NK-92 (cell line): Measurements from ENCODE around the gene CX3CR1.
"Not testable (repeated sequence)": the region's sequence is repeated elsewhere in the genome, so short reads cannot be mapped to it uniquely, and the experiment has no call there.

Experiments
- DNase-seq: peaks from one replicate; lab custom pipeline; 2025; ENCODE audit not compliant: unreplicated experiment; lab: John Stamatoyannopoulos, UW

CX3CR1 gene, protein sequence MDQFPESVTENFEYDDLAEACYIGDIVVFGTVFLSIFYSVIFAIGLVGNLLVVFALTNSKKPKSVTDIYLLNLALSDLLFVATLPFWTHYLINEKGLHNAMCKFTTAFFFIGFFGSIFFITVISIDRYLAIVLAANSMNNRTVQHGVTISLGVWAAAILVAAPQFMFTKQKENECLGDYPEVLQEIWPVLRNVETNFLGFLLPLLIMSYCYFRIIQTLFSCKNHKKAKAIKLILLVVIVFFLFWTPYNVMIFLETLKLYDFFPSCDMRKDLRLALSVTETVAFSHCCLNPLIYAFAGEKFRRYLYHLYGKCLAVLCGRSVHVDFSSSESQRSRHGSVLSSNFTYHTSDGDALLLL

DNA sequence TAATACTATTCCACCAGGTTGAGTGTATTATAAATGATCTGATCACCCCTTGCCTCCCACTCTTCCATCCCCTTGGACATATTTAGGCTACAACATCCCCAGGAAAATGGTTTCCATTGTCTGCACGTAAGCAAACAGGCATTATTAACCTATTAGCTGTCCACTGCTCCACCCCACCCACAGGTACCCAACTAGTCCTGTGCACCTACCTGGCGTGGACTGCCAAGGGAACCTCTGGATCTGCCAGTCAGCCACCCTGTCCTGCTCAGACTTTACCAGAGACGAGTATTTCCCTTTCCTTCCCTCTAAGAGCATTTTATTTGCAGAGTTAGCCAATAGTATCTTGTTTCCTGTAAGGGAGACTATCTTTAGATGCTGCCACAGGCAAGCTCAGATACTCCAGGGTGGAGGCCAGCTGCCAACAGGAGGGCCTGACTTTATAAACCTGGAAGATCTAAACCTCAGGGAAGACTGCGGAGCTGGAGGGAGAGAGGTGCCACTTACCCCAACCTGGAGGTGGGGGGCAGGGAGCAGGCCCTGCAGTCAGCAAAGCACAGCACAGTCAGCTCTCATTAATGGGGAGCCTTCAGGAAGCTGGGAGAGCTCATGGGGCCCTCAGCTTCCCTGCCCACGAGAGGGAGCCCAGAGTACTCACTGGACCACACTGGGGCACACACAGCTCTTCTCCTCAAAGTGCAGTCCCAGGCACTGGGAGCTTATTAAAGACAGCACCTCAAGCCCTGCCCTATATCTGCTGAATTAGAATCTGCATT lies at the start of gene CX3CR1:
Gene CX3CR1 (minus strand): TSS at position 292 of the 773 bp plus-strand sequence. CDS start 13,527 bp downstream, outside the sequence.
- DNase-seq = no peak

- no peak for DNase-seq
Observed at GRCh38 chr3:39329493-39329892, 49.7 kb upstream of the CX3CR1 start, which contains the start of gene CCR8. Gene CCR8 (plus strand): TSS chr3:39329709. CDS start chr3:39332332, 2,623 bp downstream.

DNA sequence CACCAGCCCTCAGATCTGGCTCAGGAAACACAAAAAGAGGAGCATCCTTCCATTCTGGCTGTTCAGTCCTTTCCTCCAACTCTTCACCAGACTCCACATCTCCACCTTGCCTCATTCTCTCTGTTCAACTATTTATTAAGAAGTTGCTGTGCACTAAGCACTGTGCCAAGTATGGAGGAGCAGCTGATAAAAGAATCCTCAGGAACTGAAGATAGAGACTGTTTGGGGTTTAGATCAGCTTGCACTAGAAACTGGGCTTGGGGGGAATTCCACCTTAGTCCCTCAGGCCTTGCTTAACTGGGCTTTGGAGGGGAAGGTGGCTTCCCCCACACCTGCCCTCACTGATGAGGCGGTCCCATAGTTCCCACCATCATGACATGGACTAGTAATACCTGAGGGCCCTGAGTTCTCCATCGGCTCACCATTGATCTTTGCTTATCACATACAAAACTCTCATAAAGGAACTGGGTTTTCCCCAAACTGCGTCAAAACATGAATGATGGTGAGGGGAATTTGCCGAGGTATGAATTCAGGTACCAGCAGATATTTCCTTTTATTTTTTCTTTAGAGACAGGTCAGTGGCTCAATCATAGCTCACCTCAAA lies 48.0 kb upstream of the CX3CR1 start:
- no peak for DNase-seq

GRCh38 chr3:39327053-39327745 lies 47.4 kb upstream of the CX3CR1 start:
- DNase-seq = no peak

- DNase-seq = no peak
Observed at GRCh38 chr3:39325236-39325635, 45.4 kb upstream of the CX3CR1 start.

DNA sequence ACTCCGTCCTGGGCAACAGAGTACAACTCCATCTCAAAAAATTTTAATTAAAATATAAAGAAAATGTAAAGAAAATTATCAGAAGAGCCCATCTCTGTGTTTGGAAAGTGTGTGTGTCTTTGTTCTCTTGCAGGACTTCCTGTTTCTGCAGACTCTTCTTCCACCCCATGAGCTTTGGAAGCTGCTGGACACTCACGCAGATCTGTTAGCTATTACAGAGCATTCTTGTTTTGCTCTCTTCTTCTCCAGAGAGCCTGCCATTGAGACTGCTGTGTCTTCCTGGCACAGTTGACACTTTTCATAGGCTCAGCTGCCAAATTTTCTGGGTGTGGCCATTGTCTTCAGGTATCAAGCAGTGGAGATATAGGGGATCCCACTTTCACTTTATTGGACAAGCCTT lies 43.7 kb upstream of the CX3CR1 start:
- DNase-seq = no peak

DNA sequence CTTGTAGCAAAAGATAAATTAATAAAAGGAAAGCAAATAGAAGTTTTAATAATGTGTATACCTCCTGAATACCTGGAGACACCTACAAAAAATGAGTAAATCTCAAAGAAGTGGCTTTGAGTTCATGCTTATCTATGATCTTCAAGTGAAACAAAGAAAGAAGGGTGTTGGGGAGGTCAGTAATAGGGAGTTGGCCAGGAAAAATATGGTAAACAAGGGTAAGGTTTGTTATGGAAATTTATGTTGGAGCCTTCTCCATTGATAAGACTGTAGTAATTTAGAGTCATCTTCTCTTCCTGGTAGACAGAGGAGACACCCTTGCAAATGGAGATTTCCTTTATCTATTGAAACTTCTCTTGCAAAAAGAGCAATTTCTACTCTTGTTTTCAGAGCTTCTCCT lies 43.1 kb upstream of the CX3CR1 start:
- DNase-seq = no peak

GRCh38 chr3:39322209-39322715 lies 42.4 kb upstream of the CX3CR1 start:
- DNase-seq = not testable (repeated sequence)

GRCh38 chr3:39321574-39321983 lies 41.7 kb upstream of the CX3CR1 start:
- not testable (repeated sequence) for DNase-seq

GRCh38 chr3:39319249-39319648 lies 39.4 kb upstream of the CX3CR1 start:
- no peak for DNase-seq

DNA sequence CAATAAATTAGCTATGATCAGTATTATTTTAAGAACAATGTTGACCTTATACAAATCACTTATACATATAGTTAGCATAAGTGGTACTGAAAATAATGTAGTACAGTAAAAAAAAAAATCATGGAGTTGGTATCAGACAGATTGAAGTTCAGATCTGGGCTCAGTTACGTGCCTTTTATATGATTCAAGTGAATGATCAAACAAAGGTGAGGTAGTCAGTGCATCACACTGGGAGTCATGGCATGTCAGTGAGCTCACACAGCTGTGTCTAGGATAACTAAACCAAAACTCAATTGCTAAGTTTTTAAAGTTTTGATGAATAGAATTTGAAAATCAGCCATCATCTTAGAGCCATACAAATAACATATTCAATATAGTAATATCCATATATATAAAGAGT lies 38.5 kb upstream of the CX3CR1 start:
- no peak for DNase-seq

DNA sequence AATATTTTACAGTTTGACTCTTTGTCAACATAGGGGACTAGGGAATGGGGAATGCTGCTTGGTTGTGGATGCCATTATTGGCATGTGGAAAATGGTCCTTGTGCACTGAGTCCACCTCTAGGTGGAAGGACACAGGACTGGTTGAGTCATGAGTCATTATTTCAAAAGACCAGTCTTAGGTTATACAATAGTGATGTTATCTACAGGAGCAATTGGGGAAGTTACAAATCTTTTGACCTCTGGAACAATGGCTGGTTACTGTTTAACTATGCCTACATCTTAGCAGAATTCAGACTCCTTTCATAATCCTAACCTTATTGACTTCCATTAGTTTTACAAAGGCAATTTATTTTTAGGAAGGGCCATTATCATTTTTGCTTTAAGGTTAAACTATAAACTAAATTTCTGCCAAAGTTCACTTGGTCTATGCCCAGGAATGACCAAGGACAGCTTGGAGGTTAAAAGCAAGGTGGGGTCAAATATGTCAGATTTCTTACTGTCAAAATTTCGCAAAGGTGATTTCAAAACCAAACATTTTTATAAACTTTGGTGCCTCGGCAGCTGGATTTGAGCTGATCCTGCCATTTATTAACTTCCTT lies 37.8 kb upstream of the CX3CR1 start:
- no peak for DNase-seq

- no peak for DNase-seq
Observed at GRCh38 chr3:39315420-39315819, 35.6 kb upstream of the CX3CR1 start.

GRCh38 chr3:39313289-39313688 lies 33.5 kb upstream of the CX3CR1 start:
- no peak for DNase-seq

DNA sequence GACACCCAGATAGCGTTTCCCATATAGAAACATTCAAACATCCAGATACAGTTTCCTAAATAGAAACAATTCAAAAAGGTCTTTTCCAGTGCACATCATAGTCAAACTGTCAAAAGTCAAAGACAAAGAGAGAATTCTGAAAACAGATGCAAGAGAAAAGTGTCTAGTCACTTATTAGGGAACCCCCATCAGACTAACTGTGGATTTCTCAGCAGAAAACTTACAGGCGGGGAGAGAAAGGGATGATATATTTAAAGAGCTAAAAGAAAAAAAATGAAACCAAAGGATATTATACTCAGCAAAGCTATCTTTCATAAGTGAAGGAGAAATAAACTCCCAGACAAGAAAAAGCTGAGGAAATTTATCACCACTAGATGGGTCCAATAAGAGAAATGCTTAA lies 22.3 kb upstream of the CX3CR1 start:
- DNase-seq = no peak

- no peak for DNase-seq
Observed at GRCh38 chr3:39299279-39299678, 19.4 kb upstream of the CX3CR1 start.

DNA sequence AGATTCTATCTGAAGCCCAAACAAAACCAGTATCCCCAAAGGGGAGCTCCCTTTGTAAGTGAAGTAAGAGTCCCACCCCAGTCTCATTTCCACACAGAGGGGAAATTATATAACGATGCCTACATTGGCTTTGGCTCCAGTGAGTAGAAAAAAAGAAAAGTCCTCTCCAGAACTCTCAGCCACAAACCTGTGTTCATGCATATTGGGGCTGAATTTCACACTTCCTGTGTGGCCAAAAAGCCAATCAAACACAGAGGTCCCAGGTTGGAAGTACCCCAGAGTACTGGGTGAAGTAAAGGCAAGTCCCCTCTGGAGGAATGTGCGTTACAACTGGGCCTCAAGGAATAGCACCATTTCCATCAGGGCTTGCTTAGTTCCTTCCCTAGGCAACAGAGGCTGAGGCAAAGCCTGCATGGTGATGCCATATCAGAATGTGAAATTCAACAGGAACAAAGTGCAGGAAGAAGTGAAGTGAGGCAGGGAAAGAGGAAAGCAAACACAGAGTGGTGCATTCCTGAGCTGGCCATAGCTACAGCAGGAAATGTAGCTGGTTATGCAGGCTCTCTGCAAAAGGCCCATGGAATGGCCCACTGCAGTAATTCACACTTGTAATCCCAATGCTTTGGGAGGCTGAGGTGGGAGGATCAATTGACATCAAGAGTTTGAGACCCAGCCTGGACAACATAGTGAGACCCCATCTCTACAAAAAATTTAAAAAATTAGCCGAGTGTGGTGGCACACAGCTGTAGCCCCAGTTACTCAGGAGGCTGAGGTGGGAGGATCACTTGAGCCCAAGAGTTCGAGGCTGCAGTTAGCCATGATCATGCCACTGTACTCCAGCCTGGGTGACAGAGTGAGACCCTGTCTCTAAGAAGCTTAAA lies 16.6 kb upstream of the CX3CR1 start:
- DNase-seq = no peak

DNA sequence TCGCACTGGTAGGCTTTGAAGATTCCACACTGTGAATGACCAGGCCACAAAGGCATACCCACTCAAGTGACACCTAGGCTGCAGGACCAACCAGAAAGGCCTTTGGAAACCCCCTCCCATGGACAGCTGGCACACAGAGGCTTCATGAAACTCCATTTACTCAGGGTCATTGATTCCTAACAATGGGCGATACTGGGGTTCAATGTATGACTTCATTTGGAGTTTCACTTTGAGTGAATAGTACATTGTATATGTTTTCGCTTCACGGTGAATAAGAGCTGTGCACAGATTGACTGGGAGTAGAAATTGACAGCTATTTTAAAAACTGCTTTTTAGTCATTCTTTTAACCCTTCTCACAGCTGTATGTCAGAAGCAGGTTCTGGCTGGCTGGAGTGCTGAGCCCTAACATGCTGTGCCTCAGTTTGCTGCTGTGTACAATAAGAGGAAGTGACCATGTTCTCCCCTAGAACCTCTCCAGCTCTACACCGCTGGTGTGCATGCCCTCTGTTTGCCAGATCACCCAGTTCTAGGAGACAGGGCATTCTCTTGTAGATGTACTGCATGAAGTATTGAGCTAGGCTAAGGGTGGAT lies 15.4 kb upstream of the CX3CR1 start:
- DNase-seq = no peak

DNA sequence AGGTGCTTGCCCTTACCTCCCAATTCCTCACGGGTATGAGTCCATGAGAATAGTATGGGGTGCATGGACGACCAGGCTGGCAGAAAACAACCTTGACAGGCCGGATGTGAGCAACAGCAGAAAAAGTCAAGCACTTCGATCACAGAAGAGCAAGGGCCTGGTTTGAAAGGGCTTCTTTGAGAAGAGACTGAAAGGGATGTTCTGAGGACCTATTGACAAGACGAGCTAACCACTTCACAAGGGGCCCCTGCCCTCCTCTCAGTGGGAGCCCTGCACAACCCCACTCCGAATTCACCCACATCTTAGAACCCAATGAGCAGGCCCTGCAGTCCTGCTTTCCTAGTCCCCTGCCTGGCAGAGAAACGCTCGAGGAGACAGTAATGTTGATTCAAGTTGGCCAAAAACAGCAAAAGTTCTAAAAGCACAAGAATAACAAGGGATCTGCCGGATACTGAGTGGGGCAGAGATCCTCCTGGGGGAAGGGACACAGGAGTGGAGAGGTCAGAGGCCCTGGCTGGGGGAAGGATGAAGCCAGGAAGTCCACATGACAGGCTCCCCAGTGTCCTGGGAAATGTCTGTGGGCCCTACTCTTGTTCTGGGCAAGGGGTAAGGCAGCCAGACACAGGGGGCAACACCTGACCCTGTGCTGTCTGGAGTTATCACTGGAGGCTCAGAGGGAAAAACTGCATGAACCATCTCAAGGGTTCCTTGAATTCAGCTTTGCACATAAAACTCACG lies 14.8 kb upstream of the CX3CR1 start:
- no peak for DNase-seq
